WTC11 (cell line): ENCODE data around the gene SRSF4. TPM values are rescaled to one million over a fixed set of nuclear protein-coding genes. Genes with fewer than 3 reads are reported as not detected.

Experiments used
- ATAC-seq: fragments of 200-7000 bp; cut with Tn5 transposase; 2 replicates; pipeline ENCODE4 v1.10.0; 2021; ENCODE audit warnings: mild to moderate bottlenecking, moderate library complexity
- CTCF ChIA-PET: fragments of 300-600 bp; sonication (Branson Sonifier 250); formaldehyde crosslinking; loops from one replicate; lab custom pipeline; 2021; ENCODE audit warnings: antibody characterized with exemption; lab: Charles Lee
- POLR2A ChIA-PET: fragments of 350-600 bp; sonication (Branson Sonifier 250); formaldehyde crosslinking; loops from one replicate; lab custom pipeline; 2021; ENCODE audit warnings: antibody characterized with exemption; lab: Charles Lee
- DNase-seq: peaks from one replicate; pipeline ENCODE4 v3.0.0; 2021; ENCODE audit warnings: low spot score
- H3K27ac Mint-ChIP-seq: 2 replicates; pipeline ENCODE4 v1.8.0; 2021; ENCODE audit warnings: mixed read lengths
- H3K27me3 Mint-ChIP-seq: 2 replicates; pipeline ENCODE4 v1.8.0; 2021; ENCODE audit warnings: low read depth, mild to moderate bottlenecking, moderate library complexity, mixed read lengths
- H3K36me3 Mint-ChIP-seq: 2 replicates; pipeline ENCODE4 v1.8.0; 2021; ENCODE audit warnings: mixed read lengths
- H3K4me1 Mint-ChIP-seq: 2 replicates; pipeline ENCODE4 v1.8.0; 2022; ENCODE audit warnings: mixed read lengths
- H3K4me3 Mint-ChIP-seq: 2 replicates; pipeline ENCODE4 v1.8.0; 2021; ENCODE audit warnings: mild to moderate bottlenecking, moderate library complexity, mixed read lengths
- H3K9me3 Mint-ChIP-seq: 2 replicates; pipeline ENCODE4 v1.8.0; 2021; ENCODE audit warnings: mixed read lengths
- ARID4B ChIP-seq: sonication (generic); formaldehyde crosslinking; IDR thresholded peaks from 2 replicates; pipeline ENCODE4 v1.8.0; 2023; ENCODE audit warnings: missing genetic modification reagents, mild to moderate bottlenecking, borderline replicate concordance
- ATF3 ChIP-seq: sonication (generic); formaldehyde crosslinking; conservative IDR thresholded peaks from 2 replicates; pipeline ENCODE4 v1.8.1; 2022; ENCODE audit warnings: mild to moderate bottlenecking, missing genetic modification reagents
- ATF6 ChIP-seq: sonication (generic); formaldehyde crosslinking; IDR thresholded peaks from 2 replicates; pipeline ENCODE4 v1.8.1; 2023; ENCODE audit warnings: mild to moderate bottlenecking, missing genetic modification reagents
- ERG ChIP-seq: fragments of 250-450 bp; sonication (Bioruptor Pico); IDR thresholded peaks from 2 replicates; pipeline ENCODE4 v1.8.0; 2021; ENCODE audit warnings: mild to moderate bottlenecking
- IRF2 ChIP-seq: sonication (generic); formaldehyde crosslinking; IDR thresholded peaks from 2 replicates; pipeline ENCODE4 v1.8.0; 2022; ENCODE audit warnings: low read depth, missing genetic modification reagents, borderline replicate concordance
- MLX ChIP-seq: sonication (generic); formaldehyde crosslinking; IDR thresholded peaks from 2 replicates; pipeline ENCODE4 v1.8.1; 2023; ENCODE audit warnings: mild to moderate bottlenecking, missing genetic modification reagents, moderate library complexity
- NR1H2 ChIP-seq: sonication (generic); formaldehyde crosslinking; IDR thresholded peaks from 2 replicates; pipeline ENCODE4 v1.9.0; 2021; ENCODE audit warnings: mild to moderate bottlenecking, moderate library complexity, missing genetic modification reagents
- RORB ChIP-seq: fragments of 250-450 bp; sonication (Bioruptor Pico); IDR thresholded peaks from 2 replicates; pipeline ENCODE4 v1.9.0; 2021; ENCODE audit warnings: mild to moderate bottlenecking
- TCF7 ChIP-seq: sonication (generic); formaldehyde crosslinking; IDR thresholded peaks from 2 replicates; pipeline ENCODE4 v1.8.0; 2022; ENCODE audit warnings: mild to moderate bottlenecking, low read depth, missing genetic modification reagents, moderate library complexity
- ZBTB43 ChIP-seq: sonication (generic); formaldehyde crosslinking; IDR thresholded peaks from 2 replicates; pipeline ENCODE4 v1.8.1; 2023; ENCODE audit warnings: mild to moderate bottlenecking, missing genetic modification reagents
- ZNF396 ChIP-seq: fragments of 250-450 bp; sonication (Bioruptor Pico); IDR thresholded peaks from 2 replicates; pipeline ENCODE4 v1.8.0; 2021; ENCODE audit warnings: mild to moderate bottlenecking, moderate library complexity, borderline replicate concordance
- ZNF512 ChIP-seq: sonication (generic); formaldehyde crosslinking; IDR thresholded peaks from 2 replicates; pipeline ENCODE4 v1.8.1; 2022; ENCODE audit warnings: missing genetic modification reagents, borderline replicate concordance
- total RNA-seq: library from RNA; stranded (reverse); gene quantifications from 3 replicates; pipeline ENCODE4 v1.2.3, GENCODE V29; 2021

The SRSF4 gene
- total RNA-seq, 1 experiment from 2014 or later: 99.9 TPM

GRCh38 chr1:29119121-29119929, 62.4 kb downstream of the SRSF4 start (continued):
- TF ChIP-seq ARID4B (CRISPR knock-in tag) (no peak), ZBTB43 (CRISPR knock-in tag) (no peak), NR1H2 (CRISPR knock-in tag) (no peak), ZNF512 (CRISPR knock-in tag) (no peak), MLX (CRISPR knock-in tag) (no peak), ATF3 (CRISPR knock-in tag) (no peak)
- TF ChIP-seq, all 79 proteins: peak for 0

- Mint-ChIP-seq H3K4me3 (no peak overlapping the region), H3K36me3 (peaks cover 2% of the 10 kb centered on the region; the same call in 1 of the 2 replicates), H3K4me1 (peaks cover 23% of the 10 kb centered on the region), H3K9me3 (no peaks in the 10 kb centered on the region), H3K27ac (no peak overlapping the region), H3K27me3 (peaks cover 10% of the 10 kb centered on the region)
- no peak for ATAC-seq
- ChIA-PET CTCF (interaction anchor here (0.7 to 4.3 kb wide), 16 partner anchors 9 to 272 kb away, joined by 3 to 54 read pairs (median 4); partner anchors contain the start of gene SRSF4), POLR2A (no interaction called here)
- no peak for DNase-seq
- no peak for TF ChIP-seq ZNF396 (CRISPR knock-in tag)
- TF ChIP-seq ATF6: no peak
- no peak for TF ChIP-seq TCF7 (CRISPR knock-in tag)
- TF ChIP-seq IRF2: no peak
- TF ChIP-seq ERG: no peak
- TF ChIP-seq RORB (CRISPR knock-in tag): no peak
Observed at GRCh38 chr1:29117381-29117780, 64.3 kb downstream of the SRSF4 start.
